Stimulated activated naive B cell treated with anti-CD40 and anti-IgM and Interleukin-4, amounts not matched to agents 10 μg/mL and 1 μg/mL and 100 μg/mL, for 72 hours (primary cell): ENCODE results near the gene CPLX3.

ENCODE experiments used
- ATAC-seq, 2 donors: fragments of 150-1000 bp; cut with Tn5 transposase; replicated peaks; 2 replicates each; pipeline ENCODE4 v1.10.0; 2021; ENCODE audit warnings: moderate library complexity in 1 of 2
- DNase-seq: peaks from one replicate; pipeline ENCODE4 v3.0.0; 2021
- H3K27ac Mint-ChIP-seq: one replicate; pipeline ENCODE4 v1.8.0; 2022; ENCODE audit warnings: mild to moderate bottlenecking, mixed read lengths
- H3K27me3 Mint-ChIP-seq, 2 donors: one replicate each; pipeline ENCODE4 v1.8.0; 2022; ENCODE audit warnings: mixed read lengths in 2 of 2
- H3K36me3 Mint-ChIP-seq, 2 donors: one replicate each; pipeline ENCODE4 v1.8.0; 2022; ENCODE audit warnings: mixed read lengths in 2 of 2, mild to moderate bottlenecking in 1 of 2
- H3K4me1 Mint-ChIP-seq, 2 donors: one replicate each; pipeline ENCODE4 v1.8.0; 2022; ENCODE audit warnings: mixed read lengths in 2 of 2, mild to moderate bottlenecking in 1 of 2
- H3K4me3 Mint-ChIP-seq, 2 donors: one replicate each; pipeline ENCODE4 v1.8.0; 2022; ENCODE audit warnings: mild to moderate bottlenecking in 2 of 2, mixed read lengths in 2 of 2, moderate library complexity in 1 of 2
- H3K9me3 Mint-ChIP-seq, 2 donors: one replicate each; pipeline ENCODE4 v1.8.0; 2022; ENCODE audit warnings: mixed read lengths in 2 of 2, mild to moderate bottlenecking in 1 of 2

Gene CPLX3

GRCh38 chr15:74826364-74826819 is at the start of gene CPLX3:
CPLX3 (plus strand) TSS chr15:74826627; CDS start chr15:74826704, 77 bp downstream.
- Mint-ChIP-seq H3K4me1 (peaks cover 15 to 21% of the 10 kb centered on the region in 2 donors), H3K27ac (no peak within 1 kb of the TSS), H3K9me3 (no peaks in the 10 kb centered on the region), H3K36me3 (no peaks in the 10 kb centered on the region), H3K4me3 (no peak within 1 kb of the TSS), H3K27me3 (peaks cover 52 to 56% of the 10 kb centered on the region in 2 donors)
- ATAC-seq (peak; percentile 38 to 54), DNase-seq (no peak)

GRCh38 chr15:74776821-74777768 is 49.3 kb upstream of the CPLX3 start:
- peaks cover 7 to 11% of the 10 kb centered on the region in 2 donors for H3K36me3 Mint-ChIP-seq
- no peaks in the 10 kb centered on the region for H3K9me3 Mint-ChIP-seq
- DNase-seq (peak; percentile 87), ATAC-seq (peak; percentile 74 to 75)
- peak overlapping the region; percentile 97 for H3K27ac Mint-ChIP-seq
- peaks cover 83 to 96% of the 10 kb centered on the region in 2 donors for H3K4me1 Mint-ChIP-seq
- peak overlapping the region; percentile 73 to 78 for H3K4me3 Mint-ChIP-seq
- no peaks in the 10 kb centered on the region for H3K27me3 Mint-ChIP-seq

- Mint-ChIP-seq H3K4me1 (peaks cover 74 to 90% of the 10 kb centered on the region in 2 donors), H3K27ac (peak overlapping the region; percentile 97), H3K27me3 (no peaks in the 10 kb centered on the region), H3K9me3 (no peaks in the 10 kb centered on the region), H3K4me3 (peak overlapping the region; percentile 73 to 78), H3K36me3 (peaks cover 11 to 16% of the 10 kb centered on the region in 2 donors)
- ATAC-seq (peak; percentile 32 to 33), DNase-seq (no peak)
These were observed 48.4 kb upstream of the CPLX3 start for GRCh38 chr15:74777769-74778598.

- peak overlapping the region; percentile 97 for H3K27ac Mint-ChIP-seq
- DNase-seq (no peak), ATAC-seq (no peak)
- no peaks in the 10 kb centered on the region for H3K27me3 Mint-ChIP-seq
- H3K4me1 Mint-ChIP-seq, result peaks cover 71 to 90% of the 10 kb centered on the region in 2 donors
- H3K9me3 Mint-ChIP-seq, result no peaks in the 10 kb centered on the region
- H3K36me3 Mint-ChIP-seq, result peaks cover 17 to 22% of the 10 kb centered on the region in 2 donors
- peak overlapping the region; percentile 73 to 78 for H3K4me3 Mint-ChIP-seq
These were observed 47.8 kb upstream of the CPLX3 start for GRCh38 chr15:74778599-74778970.

- no peaks in the 10 kb centered on the region for H3K27me3 Mint-ChIP-seq
- H3K36me3 Mint-ChIP-seq, result peaks cover 23 to 28% of the 10 kb centered on the region in 2 donors
- ATAC-seq, result no peak
- H3K4me1 Mint-ChIP-seq, result peaks cover 71 to 90% of the 10 kb centered on the region in 2 donors
- no peak for DNase-seq
- H3K9me3 Mint-ChIP-seq, result no peaks in the 10 kb centered on the region
- H3K27ac Mint-ChIP-seq, result peak overlapping the region; percentile 97
- peak overlapping the region; percentile 19 to 78 for H3K4me3 Mint-ChIP-seq
These were observed 47.2 kb upstream of the CPLX3 start for GRCh38 chr15:74779162-74779648.

- H3K27me3 Mint-ChIP-seq, result no peaks in the 10 kb centered on the region
- H3K27ac Mint-ChIP-seq, result peak overlapping the region; percentile 97
- DNase-seq (no peak), ATAC-seq (peak; percentile 12 to 13)
- no peaks in the 10 kb centered on the region for H3K9me3 Mint-ChIP-seq
- H3K36me3 Mint-ChIP-seq, result peaks cover 33 to 42% of the 10 kb centered on the region in 2 donors
- peaks cover 75 to 90% of the 10 kb centered on the region in 2 donors for H3K4me1 Mint-ChIP-seq
- peak overlapping the region; percentile 98 for H3K4me3 Mint-ChIP-seq
These were observed 45.6 kb upstream of the CPLX3 start for GRCh38 chr15:74780523-74781430.

- peak within 1 kb of the TSS; percentile 98 for H3K4me3 Mint-ChIP-seq
- DNase-seq (peak; percentile 76), ATAC-seq (peak; percentile 42 to 52)
- peaks cover 37 to 48% of the 10 kb centered on the region in 2 donors for H3K36me3 Mint-ChIP-seq
- H3K4me1 Mint-ChIP-seq, result peaks cover 77 to 90% of the 10 kb centered on the region in 2 donors
- no peaks in the 10 kb centered on the region for H3K9me3 Mint-ChIP-seq
- H3K27me3 Mint-ChIP-seq, result no peaks in the 10 kb centered on the region
- peak within 1 kb of the TSS; percentile 97 for H3K27ac Mint-ChIP-seq
These were observed 44.8 kb upstream of the CPLX3 start, which contains the start of gene CSK for GRCh38 chr15:74781431-74782258. CSK (plus strand) TSS chr15:74782080; CDS start chr15:74798298, 16,218 bp downstream.

- Mint-ChIP-seq H3K4me1 (peaks cover 76 to 90% of the 10 kb centered on the region in 2 donors), H3K9me3 (no peaks in the 10 kb centered on the region), H3K27ac (peak overlapping the region; percentile 97), H3K36me3 (peaks cover 38 to 54% of the 10 kb centered on the region in 2 donors), H3K27me3 (no peaks in the 10 kb centered on the region), H3K4me3 (peak overlapping the region; percentile 98)
- peak; percentile 7 to 12 for ATAC-seq
- no peak for DNase-seq
These were observed 44.0 kb upstream of the CPLX3 start for GRCh38 chr15:74782259-74783071.

GRCh38 chr15:74783072-74783807 is 43.2 kb upstream of the CPLX3 start:
- Mint-ChIP-seq H3K36me3 (peaks cover 42 to 61% of the 10 kb centered on the region in 2 donors), H3K27ac (peak overlapping the region; percentile 97), H3K9me3 (no peaks in the 10 kb centered on the region), H3K4me3 (peak overlapping the region; percentile 98), H3K27me3 (no peaks in the 10 kb centered on the region), H3K4me1 (peaks cover 75 to 90% of the 10 kb centered on the region in 2 donors)
- no peak for DNase-seq
- ATAC-seq, result peak; percentile 1

- Mint-ChIP-seq H3K27ac (peak overlapping the region; percentile 97), H3K4me3 (peak overlapping the region; percentile 98), H3K27me3 (no peaks in the 10 kb centered on the region), H3K9me3 (no peaks in the 10 kb centered on the region), H3K36me3 (peaks cover 47 to 65% of the 10 kb centered on the region in 2 donors), H3K4me1 (peaks cover 73 to 90% of the 10 kb centered on the region in 2 donors)
- DNase-seq (no peak), ATAC-seq (no peak)
These were observed 42.6 kb upstream of the CPLX3 start for GRCh38 chr15:74783808-74784175.

- Mint-ChIP-seq H3K4me3 (peak overlapping the region; percentile 98), H3K27ac (peak overlapping the region; percentile 90), H3K9me3 (no peaks in the 10 kb centered on the region), H3K36me3 (peaks cover 54 to 67% of the 10 kb centered on the region in 2 donors), H3K4me1 (peaks cover 71 to 90% of the 10 kb centered on the region in 2 donors), H3K27me3 (no peaks in the 10 kb centered on the region)
- no peak for DNase-seq
- ATAC-seq, result no peak
These were observed 41.8 kb upstream of the CPLX3 start for GRCh38 chr15:74784426-74785193.
